ENCODE measurements around the gene DGKH. TPM values are rescaled to one million over a fixed set of nuclear protein-coding genes. Genes with fewer than 3 reads are reported as not detected.

DGKH gene
- total RNA-seq, 2 donors from 2014 or later: 4.6 to 8.9 TPM

- Histone ChIP-seq H3K4me3 (no peak overlapping the region), H3K27ac (no peak overlapping the region), H3K36me3 (no peaks in the 10 kb centered on the region), H3K9me3 (no peaks in the 10 kb centered on the region), H3K27me3 (replicated peaks; ENCODE audit: insufficient read depth) (no peaks in the 10 kb centered on the region), H3K4me1 (replicated peaks) (no peaks in the 10 kb centered on the region)
- no peak for DNase-seq (ENCODE audit: low spot score)
- intact Hi-C loops (cut with DNase I): no loop called here
- WGBS: 98% methylated on average over 3 of the region's 3 CpGs
- TF ChIP-seq CTCF (IDR thresholded peaks at IDR 0.05) (no peak), POLR2AphosphoS5 (IDR thresholded peaks at IDR 0.05) (no peak), POLR2A (IDR thresholded peaks at IDR 0.05) (no peak)
Measured at GRCh38 chr13:42100960-42101359, 52.5 kb downstream of the DGKH start.

GRCh38 chr13:42101821-42102585 lies 53.6 kb downstream of the DGKH start:
- DNase-seq (ENCODE audit: low spot score): no peak
- Histone ChIP-seq H3K4me3 (no peak overlapping the region), H3K4me1 (replicated peaks) (no peaks in the 10 kb centered on the region), H3K9me3 (no peaks in the 10 kb centered on the region), H3K36me3 (no peaks in the 10 kb centered on the region), H3K27me3 (replicated peaks; ENCODE audit: insufficient read depth) (no peaks in the 10 kb centered on the region), H3K27ac (no peak overlapping the region)
- intact Hi-C loops (cut with DNase I): no loop called here
- no peak for TF ChIP-seq POLR2A (IDR thresholded peaks at IDR 0.05)
- no peak for TF ChIP-seq CTCF (IDR thresholded peaks at IDR 0.05)
- no peak for TF ChIP-seq POLR2AphosphoS5 (IDR thresholded peaks at IDR 0.05)
- 51% methylated on average over 3 of the region's 3 CpGs for WGBS

GRCh38 chr13:42102961-42103865 lies 54.8 kb downstream of the DGKH start:
- intact Hi-C loops (cut with DNase I): no loop called here
- 91% methylated on average over 5 of the region's 5 CpGs for WGBS

GRCh38 chr13:42106998-42107397 lies 58.5 kb downstream of the DGKH start:
- no peak overlapping the region for H3K27ac ChIP-seq
- no peaks in the 10 kb centered on the region for H3K4me1 ChIP-seq (replicated peaks)
- WGBS: 93% methylated on average over 4 of the region's 4 CpGs
- H3K27me3 ChIP-seq (replicated peaks; ENCODE audit: insufficient read depth): no peaks in the 10 kb centered on the region
- H3K4me3 ChIP-seq: no peak overlapping the region
- no peak for TF ChIP-seq CTCF (IDR thresholded peaks at IDR 0.05)
- TF ChIP-seq POLR2AphosphoS5 (IDR thresholded peaks at IDR 0.05): no peak
- TF ChIP-seq POLR2A (IDR thresholded peaks at IDR 0.05): no peak
- DNase-seq (ENCODE audit: low spot score): no peak
- intact Hi-C loops (cut with DNase I): no loop called here
- no peaks in the 10 kb centered on the region for H3K9me3 ChIP-seq
- H3K36me3 ChIP-seq: no peaks in the 10 kb centered on the region

More at GRCh38 chr13:42102961-42103865, 54.8 kb downstream of the DGKH start:
- no peaks in the 10 kb centered on the region for H3K9me3 ChIP-seq
- H3K27ac ChIP-seq: no peak overlapping the region
- DNase-seq (ENCODE audit: low spot score): no peak
- TF ChIP-seq POLR2A (IDR thresholded peaks at IDR 0.05) (no peak), CTCF (IDR thresholded peaks at IDR 0.05) (no peak), POLR2AphosphoS5 (IDR thresholded peaks at IDR 0.05) (no peak)
- no peaks in the 10 kb centered on the region for H3K36me3 ChIP-seq
- H3K27me3 ChIP-seq (replicated peaks; ENCODE audit: insufficient read depth): no peaks in the 10 kb centered on the region
- no peaks in the 10 kb centered on the region for H3K4me1 ChIP-seq (replicated peaks)
- no peak overlapping the region for H3K4me3 ChIP-seq

Data from prostate gland (tissue), 2 donors.